HG02981 (cell line): ENCODE measurements around the gene E2F1.
"Not testable (repeated sequence)": the region's sequence is repeated elsewhere in the genome, so short reads cannot be mapped to it uniquely, and the experiment has no call there.

ENCODE experiments used
- ATAC-seq: cut with Tn5 transposase; IDR thresholded peaks from one replicate; pipeline ENCODE4 v1.9.1; 2021; ENCODE audit warnings: mild to moderate bottlenecking, moderate library complexity; ENCODE audit not compliant: unreplicated experiment

E2F1 gene

DNA sequence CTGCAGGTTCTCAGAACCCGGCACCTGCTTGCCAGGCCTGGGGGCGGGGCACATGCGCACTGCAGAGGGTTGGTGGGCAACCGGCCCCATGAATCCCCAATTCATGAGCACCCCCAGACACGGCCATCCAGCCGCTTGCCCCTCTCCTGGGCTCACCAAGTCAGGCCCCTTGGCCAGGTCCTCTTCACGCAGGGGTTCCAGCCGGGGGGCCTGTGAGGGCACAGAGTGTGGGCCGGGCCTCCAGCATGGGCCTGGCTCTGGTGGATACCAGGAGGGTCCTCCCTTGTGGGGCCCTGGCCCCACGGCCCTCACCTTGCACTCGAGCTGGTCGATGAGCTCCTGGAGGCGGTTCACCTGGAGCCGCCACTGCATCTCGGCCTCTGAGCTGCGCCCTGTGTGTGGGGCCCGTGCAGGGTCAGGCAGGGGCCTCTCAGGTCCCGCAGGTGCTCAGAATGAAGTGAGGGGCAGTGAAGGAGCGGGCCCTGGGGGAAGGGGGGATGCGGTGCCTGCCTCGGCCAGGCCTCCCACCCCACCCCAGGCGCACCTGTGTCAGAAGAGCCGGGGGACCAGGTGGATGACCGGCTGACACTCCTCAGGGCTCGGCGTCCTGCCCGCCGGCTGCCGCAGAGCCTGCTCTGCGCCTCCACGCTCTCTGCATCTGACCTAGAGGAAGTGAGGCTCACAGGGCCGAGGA lies 26.7 kb downstream of the E2F1 start:
- ATAC-seq: no peak

DNA sequence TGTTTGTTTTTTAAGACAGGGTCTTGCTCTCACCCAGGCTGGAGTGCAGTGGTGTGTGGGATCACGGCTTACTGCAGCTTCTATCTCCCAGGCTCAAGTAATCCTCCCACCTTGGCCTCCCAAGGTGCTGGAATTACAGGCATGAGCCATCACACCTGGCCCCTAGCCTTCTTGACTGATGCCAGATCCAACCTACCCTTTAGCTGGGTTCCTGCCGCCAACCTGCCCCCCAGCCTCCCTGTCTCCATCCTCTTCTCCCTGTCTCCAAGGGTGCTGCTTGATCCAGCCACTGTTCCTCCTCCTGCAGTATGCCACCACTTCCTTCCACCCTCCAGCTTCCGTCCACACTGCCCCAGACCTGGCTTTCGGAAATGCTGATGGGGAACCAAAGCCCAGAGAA lies 27.3 kb downstream of the E2F1 start:
- no peak for ATAC-seq

DNA sequence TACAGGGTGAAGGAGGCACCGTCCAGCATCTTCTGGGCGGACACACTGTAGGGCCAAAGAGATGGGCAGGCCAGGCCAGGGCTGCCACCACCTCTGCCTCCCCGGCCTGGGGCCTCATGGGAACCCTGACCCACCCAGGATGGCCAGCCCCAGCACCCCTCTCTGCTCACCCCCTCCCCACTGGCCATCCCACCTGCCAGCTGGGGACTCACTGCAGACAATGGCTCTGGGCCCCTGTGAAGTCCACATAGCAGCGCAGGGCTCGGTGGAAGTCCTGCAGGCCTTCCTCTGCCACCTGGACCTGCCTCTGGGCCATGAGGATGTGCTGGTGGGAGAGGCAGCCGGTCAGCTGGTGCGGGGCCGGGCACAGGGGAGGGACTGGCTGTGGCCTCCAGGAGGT lies 27.7 kb downstream of the E2F1 start:
- ATAC-seq: no peak

DNA sequence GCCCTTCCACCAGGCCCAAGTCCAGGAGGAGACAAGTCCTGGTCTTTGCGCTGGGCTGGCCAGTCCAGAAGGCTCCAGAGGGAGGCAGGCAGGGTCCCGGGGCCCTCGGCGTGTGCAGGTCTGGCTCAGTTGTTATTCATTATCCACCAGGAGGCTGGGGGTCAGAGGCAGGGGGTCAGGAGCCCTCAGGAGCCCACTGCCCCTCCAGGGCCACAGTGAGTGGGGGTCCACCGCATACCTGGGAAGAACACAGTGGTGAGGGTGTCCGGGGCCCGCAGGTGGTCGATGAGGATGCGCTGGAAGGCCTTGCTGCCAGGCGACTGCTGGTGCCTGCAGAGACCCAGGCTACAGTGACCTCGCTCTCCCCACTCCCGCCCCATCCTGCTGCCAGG lies 28.5 kb downstream of the E2F1 start:
- no peak for ATAC-seq

DNA sequence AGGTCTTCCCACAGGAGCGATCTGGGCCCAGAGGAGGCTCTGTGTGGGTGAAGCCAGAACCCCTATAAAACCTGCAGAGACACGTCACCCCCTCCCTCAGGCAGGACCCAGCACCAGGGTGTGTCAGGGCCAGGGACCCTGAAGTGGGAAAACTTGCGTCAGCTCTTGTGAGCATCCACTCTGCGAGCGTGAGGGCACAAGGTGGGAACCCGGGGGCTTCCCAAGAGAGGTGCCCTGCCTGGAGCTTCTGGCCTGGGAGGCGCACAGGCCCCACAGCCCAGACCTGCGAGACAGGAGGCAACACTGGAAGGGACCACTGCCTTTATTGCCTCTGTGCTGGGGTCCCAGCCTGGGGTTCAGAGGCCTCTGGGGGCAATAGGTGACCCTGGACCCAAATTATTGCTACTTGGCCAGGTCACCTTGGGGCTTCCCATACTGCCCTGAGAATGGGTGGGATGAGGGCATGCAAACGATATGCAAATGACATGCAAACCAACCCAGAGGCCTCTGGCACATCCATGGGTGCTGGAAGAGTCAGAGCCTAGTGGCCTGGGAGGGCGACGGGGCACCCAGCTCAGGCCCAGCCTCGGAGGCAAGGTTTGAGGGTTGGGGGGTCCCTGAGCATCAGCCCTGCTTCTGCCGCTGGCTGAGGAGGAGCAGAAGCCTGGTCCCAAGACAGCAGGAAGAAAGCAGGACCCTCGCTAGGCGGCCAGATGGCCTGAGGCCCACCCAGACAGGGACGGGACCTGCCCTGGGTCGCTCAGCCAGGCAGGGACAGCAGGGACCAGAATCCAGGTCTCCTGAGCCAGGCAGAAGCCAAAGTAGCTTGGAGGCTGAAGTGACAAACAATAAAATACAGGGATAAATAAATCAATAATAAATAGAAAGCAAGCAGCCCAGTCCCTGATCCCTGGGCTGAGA lies 29.1 kb downstream of the E2F1 start:
- no peak for ATAC-seq

DNA sequence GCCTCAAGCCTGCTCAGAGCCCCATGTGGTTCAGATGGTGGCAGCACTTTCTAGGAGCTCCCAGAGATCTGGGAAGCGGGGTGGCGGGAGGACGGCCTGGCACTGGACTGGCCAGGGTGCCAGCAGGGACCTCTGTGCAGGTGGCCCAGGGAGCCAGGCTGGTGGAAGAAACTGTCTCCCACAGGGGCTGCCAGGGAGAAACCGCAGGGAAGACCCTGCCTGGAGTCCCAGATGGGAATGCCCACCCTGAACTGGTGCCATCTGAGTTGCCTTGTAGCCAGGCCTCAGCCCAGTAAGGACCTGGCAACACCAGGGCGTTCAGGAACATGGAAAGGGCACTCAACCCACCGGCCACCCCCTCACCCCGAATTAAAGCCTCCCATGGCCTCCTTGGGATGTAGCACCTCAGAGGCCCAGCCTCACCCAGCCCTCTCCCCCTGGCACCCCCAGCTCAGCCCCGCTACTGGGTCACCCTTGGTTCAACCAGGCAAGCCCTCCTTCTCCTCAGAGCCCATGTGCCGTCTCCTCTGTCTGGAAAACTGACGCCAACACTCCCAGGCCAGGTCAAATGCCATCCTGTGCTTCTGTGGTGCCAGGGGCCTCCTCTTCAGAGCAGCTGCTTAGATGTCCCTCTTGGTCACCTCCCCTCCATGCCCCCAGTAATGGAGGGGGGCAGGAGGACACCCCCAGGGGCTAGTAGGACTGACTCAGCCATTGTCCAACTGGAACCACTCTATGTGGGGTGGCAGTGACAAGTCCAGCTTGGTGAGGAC lies 30.0 kb downstream of the E2F1 start:
- no peak for ATAC-seq

DNA sequence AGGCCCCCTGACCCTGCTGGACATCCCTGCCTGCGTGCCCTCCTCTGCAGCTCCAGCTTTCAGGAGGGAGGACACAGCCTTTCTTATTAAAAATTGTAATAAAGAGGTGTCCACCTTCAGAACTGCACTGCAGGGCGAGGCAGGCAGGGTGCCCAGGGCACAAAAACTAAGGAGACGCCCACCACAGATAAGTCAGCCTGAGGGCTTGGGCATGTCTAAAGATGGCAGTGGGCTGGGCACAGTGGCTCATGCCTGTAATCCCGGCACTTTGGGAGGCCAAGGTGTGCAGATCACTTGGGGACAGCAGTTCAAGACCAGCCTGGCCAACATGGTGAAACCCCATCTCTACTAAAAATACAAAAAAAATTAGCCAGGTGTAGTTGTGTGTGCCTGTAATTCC lies 31.0 kb downstream of the E2F1 start:
- ATAC-seq: no peak

DNA sequence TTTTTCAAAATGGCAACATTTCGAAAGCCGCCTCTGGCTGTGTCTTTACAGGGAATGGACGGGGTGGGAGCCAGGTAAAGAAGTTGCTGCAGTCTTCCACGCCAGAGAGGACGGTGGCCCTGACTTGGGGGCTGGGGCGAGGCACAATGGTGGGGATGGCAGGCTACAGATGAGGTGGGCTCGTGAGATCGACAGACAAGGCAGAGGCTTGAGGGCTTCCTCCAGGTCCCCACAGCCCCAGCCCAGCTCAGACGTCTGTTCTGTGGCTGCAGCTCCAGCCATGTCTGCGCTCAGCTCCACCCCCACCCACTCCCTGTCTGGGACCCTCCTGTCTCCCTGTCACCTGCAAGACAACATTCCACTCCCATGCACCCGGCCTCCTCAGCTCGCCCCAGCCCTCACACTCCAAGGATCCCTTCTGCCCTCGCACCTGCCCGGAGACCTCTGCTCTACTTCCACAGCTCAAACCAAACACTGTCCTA lies 31.5 kb downstream of the E2F1 start:
- no peak for ATAC-seq

DNA sequence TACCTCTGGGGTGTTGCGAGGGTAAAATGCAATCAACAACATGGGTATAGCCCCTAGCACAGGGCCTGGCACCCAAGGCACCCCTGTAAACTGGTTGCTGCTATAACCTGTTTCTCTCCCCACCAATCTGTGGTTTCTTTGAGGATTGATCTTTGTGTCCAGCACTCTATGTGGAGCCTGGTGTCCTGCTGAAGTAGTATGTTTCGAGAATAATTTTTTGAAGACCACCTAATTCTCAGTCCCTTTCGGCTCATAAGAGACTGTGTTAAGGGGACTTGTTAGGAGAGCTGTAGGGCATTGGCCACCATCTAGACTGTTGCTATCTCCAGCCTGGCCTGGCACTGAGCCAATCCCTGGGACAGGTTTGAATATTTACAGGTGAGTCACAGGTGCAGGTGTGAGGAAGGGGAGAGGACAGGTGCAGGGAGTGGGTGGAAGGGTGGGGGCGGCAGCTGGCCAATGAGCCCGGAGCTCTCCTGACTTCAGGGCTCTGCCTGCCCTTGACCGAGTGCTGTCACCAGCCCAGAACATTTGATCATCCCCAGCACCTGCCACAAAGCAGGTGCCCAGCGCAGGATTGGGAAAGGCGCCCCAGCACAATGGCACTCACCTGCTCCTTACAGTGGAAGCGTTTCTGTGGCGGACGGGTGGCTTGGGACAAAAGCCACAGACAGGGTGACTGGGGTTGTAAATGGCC lies 32.1 kb downstream of the E2F1 start:
- no peak for ATAC-seq

DNA sequence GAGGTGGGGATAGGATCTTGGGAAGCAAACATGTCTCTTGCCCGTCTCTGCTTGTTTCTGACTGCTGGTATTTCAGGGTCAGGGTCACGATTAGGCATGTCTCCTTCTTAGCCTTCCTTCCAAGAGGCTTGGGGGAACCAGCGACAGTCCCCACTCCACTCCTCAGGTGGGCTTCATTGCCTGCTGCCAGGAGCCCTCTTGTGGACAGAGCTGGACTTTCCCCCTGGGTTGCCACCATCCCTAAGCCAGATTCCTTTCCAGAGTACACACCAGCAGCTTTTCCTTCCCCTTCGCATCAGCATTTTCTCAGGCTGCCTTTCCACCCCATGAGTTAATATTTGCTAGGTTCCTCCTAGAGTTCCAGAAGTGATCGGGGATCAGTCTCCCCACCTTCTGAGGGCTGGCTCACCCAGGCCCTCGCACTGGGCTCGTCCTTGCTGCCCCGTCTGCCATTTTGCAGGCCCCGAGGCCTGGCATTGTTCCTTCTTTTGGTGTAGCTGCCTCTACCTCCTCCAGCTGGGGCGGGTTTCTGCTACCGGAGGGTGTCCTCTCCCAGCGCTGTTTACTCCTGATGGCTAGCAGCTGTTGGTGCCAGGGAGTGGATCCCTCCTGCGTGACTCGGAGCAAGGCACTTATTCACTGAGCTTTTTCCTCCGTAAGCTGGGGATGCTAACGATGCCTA lies 32.8 kb downstream of the E2F1 start:
- no peak for ATAC-seq

DNA sequence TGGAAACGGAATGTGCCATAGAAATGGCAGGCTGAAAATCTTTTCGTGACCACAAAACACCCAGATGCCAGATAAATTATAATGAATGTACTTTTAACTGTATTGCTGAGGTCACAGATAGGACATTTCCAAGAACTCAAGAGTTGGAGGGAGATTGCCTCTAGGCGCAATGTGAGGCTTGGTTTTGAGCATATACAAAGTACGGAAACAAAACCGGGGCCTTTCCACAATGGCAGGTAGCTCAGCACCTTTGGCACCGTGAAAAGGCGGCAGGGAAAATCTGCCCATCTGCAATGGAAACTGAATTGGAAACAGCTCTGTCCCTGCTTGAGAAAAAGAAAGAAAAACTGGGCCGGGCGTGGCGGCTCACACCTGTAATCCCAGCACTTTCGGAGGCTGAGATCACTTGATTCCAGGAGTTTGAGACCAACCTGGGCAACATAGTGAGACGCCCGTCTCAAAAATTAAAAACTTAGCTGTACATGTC lies 34.6 kb downstream of the E2F1 start:
- no peak for ATAC-seq

DNA sequence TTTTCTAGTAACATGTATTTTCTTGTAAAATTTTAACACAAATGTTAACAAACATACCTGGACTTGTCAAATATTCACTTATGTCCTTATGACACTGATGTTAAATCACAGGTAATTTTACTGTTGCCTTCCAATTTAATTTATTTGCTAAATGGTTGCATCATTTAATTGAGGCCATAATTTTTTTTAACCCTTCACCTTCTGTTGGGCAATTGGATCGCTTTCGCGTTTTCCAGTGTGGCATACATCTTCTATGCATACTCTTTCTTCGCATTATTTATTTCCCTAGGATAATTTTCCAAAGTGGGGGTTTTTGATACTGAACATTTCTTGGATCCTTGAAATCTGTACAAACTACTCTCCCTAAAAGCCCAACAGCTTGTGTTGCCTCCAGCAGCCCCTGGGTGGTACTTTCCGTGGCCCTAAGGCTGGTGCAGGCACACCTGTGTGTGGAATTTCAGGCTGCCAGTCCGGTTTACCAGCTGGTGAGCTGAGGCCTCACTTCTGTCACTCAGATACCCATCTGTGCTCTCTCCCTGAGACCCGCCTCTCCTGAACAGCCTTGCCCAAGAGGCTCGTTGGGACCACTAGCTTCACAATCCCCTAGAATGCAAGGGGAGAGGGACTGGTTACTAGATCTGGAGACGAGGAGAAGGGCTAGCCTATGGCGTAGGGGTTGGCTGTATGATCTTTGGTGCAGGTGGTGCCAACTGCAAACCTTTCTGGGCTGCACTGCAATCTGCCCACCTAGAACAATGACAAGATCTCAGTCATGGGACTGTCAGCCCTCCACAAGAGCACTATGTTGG lies 35.2 kb downstream of the E2F1 start:
- no peak for ATAC-seq

DNA sequence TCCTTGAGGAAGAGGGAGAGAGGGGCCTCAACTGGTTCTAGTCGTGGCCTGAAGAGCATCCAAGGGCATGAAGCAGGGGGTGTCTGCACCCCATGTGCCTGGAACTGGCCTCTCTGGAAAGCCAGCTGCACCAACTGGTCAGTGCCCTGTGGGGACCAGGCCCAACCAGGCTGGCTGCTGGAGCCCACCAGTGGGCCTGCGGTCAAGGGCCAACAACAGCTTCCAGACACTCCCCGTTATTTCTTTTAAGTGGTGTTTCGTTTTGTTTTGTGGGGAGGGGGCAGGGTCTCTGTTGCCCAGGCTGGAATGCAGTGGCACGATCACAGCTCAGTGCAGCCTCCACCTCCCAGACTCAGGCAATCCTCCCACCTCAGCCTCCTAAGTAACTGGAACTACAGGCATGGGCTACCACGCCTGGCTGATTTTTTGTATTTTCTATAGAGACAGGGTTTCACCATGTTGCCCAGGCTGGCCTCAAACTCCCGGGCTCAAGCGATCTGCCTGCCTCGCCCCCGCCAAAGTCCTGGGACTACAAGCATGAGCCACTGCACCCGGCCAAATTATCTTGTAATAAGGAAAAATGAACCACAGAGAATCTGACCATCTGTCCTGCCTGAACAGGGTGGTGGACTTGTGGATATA lies 36.0 kb downstream of the E2F1 start:
- ATAC-seq: no peak

DNA sequence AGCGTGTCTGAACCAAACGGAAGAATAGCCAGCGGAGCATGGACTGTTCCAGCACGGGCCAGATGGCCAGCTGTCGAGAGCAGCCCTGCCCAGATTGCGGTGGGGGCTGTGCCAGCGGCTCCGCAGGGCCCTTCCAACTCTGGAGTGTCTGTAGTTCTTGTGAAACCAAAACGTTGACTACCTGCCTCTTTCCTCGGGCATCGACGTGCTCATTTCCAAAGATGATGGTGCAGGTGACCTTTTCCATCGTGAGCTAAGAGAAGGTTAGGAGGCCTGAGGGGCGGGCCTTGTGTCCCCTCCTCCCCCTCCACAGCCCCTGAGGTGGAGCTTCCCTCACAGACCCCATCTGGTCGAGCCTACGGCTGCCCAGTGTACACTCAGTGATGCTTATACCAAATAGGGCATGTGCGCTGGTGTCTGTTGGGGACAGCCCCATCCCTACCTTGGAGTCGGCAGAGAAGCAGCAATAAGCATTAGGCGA lies 36.9 kb downstream of the E2F1 start:
- ATAC-seq: no peak

DNA sequence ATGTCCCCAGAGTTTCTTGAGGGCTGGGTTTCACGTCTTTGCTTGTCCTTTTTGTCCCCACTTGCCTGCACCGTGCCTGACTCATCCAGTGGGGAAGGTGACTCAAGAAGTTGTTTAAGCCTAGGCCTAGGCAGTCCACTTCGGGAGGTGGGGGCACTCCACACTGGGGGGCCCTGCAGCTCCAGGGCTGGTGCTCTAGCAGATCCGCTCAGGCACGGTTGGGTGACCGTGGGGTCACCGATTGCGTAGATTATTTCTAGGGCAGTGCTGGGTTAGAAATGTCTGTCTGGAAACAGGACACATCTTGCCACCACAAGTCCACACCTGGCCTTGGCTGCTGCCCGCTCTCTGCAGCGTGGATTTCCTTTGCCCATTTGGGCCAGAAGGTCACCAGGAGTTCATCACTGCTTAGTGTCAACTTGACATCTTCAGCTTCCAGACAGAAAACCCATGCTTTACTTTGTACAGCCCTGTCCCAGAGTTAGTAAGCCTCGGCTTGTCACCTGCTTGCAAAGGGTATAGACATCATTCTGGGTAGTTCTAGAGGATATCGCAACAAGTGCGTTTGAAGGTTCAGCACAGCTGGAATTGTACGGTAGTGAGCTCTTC lies 37.7 kb downstream of the E2F1 start:
- no peak for ATAC-seq

DNA sequence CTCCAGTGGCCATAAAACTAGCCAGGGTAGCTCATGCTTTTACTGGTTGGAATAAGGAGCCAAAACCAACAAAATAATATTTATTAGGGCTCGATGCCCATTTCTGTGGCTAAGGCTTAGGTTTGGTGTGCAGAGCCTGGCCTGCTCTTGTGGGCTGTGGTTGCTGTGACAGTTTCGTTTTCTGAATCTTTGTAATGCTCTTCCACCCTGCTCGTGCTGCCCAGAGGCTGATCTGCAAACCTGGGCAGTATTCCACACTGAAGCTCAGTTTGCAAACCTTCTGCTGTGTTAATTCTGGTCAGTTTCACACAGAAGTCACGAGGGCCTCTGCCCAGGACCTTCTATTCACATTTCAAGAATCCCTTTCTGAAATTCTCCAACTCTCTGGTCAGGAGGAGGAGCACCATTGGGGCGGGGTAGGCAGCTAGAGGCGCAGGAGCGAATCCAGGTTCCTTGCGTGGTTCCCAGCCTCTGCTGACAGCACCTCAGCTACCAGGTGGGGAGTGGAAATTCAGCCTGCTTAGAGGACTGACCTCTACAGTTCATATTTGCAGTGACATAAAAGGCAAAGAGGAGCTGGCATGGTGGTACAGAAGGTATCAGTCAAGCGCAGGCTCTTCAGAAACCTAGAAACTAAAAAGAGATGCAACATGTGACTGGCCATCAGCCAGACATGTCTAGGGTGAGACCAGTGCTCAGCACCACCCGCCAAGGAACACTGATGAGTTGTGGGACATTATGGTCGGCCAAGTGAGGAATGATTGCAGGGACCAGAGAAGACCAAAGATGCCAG lies 38.4 kb downstream of the E2F1 start:
- no peak for ATAC-seq

DNA sequence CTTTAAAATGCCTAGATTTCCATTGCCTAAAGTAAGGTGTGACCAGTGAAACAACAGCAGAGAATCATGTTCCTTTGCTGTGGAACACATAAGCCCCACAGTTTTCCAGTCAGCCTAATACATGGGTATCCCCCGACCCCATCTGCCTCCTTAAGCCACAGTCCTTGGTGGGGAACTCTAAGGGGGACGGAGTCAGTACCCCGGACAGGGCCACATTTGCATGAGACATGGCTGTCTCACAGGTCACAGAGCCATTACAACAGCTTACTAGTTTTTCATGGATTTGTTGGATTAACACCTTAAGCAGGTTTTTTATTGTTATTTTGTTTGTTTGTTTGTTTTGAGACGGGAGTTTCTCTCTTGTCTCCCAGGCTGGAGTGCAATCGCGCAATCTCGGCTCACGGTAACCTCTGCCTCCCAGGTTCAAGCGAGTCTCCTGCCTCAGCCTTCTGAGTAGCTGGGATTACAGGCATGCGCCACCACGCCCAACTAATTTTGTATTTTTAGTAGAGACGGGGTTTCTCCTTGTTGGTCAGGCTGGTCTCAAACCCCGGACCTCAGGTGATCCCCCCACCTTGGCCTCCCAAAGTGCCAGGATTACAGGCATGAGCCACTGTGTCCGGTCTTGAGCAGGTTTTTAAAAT lies 39.1 kb downstream of the E2F1 start:
- not testable (repeated sequence) for ATAC-seq
